LNCaP clone FGC (cell line): ENCODE results near the gene KCNJ14.

ENCODE experiments used
- DNase-seq: peaks from one replicate; pipeline ENCODE4 v3.0.0-alpha.2; 2011; ENCODE audit warnings: low read depth
- H3K4me3 ChIP-seq: 2 replicates; pipeline ENCODE4 v1.5.1; 2011; ENCODE audit warnings: mild to moderate bottlenecking, low read depth, low read length, control low read depth
- CTCF ChIP-seq: IDR thresholded peaks from 2 replicates; pipeline ENCODE4 v1.5.1; 2012; ENCODE audit warnings: mild to moderate bottlenecking; ENCODE audit not compliant: control insufficient read depth, insufficient read depth; ENCODE audit errors: extremely low read depth

The KCNJ14 gene

GRCh38 chr19:48476176-48476575 is 20.8 kb downstream of the KCNJ14 start:
- TF ChIP-seq CTCF = no peak
- no peak overlapping the region for H3K4me3 ChIP-seq
- no peak for DNase-seq

- H3K4me3 ChIP-seq = no peak overlapping the region
- no peak for TF ChIP-seq CTCF
- no peak for DNase-seq
Measured at GRCh38 chr19:48477067-48477685, 21.8 kb downstream of the KCNJ14 start.

GRCh38 chr19:48477698-48478338 is 22.4 kb downstream of the KCNJ14 start:
- TF ChIP-seq CTCF = no peak
- no peak for DNase-seq
- H3K4me3 ChIP-seq = no peak overlapping the region

GRCh38 chr19:48478339-48479256 is 23.2 kb downstream of the KCNJ14 start:
- no peak for DNase-seq
- no peak for TF ChIP-seq CTCF
- no peak overlapping the region for H3K4me3 ChIP-seq

- DNase-seq = no peak
- H3K4me3 ChIP-seq = no peak overlapping the region
- TF ChIP-seq CTCF = no peak
Measured at GRCh38 chr19:48479686-48480085, 24.3 kb downstream of the KCNJ14 start.

GRCh38 chr19:48480183-48480557 is 24.8 kb downstream of the KCNJ14 start:
- no peak overlapping the region for H3K4me3 ChIP-seq
- no peak for TF ChIP-seq CTCF
- no peak for DNase-seq
